ENCODE results near the gene BRCC3.

Gene BRCC3

GRCh38 chrX:155148724-155149537 is 77.6 kb downstream of the BRCC3 start:
- peak; percentile 55 for TF ChIP-seq CTCF (IDR thresholded peaks at IDR 0.05; ENCODE audit: low read depth, low read length)
- DNase-seq (ENCODE audit: extremely low read depth, low read depth), result no peak

- no peak for DNase-seq (ENCODE audit: extremely low read depth, low read depth)
- TF ChIP-seq CTCF (IDR thresholded peaks at IDR 0.05; ENCODE audit: low read depth, low read length), result no peak
Measured at GRCh38 chrX:155169881-155170280, 98.6 kb downstream of the BRCC3 start.
